OCI-LY3 (cell line): Measurements from ENCODE around the gene RORB.
A peak's percentile ranks its signal among the peaks of the same experiment; 100 is the strongest.

ENCODE experiments used
- H2AFZ ChIP-seq: fragments of 200-600, 300-600 bp; shearing (Covaris generic); 2 replicates; pipeline ENCODE4 v1.6.0; 2014; ENCODE audit warnings: antibody characterized with exemption, low read depth, low read length
- H3K27ac ChIP-seq: fragments of 200-600, 300-600 bp; sonication (generic); 2 replicates; pipeline ENCODE4 v1.5.1; 2014; ENCODE audit warnings: mild to moderate bottlenecking, low read length, moderate library complexity, mixed read lengths
- H3K27me3 ChIP-seq: fragments of 200-600, 300-600 bp; sonication (generic); 2 replicates; pipeline ENCODE4 v1.6.1; 2014; ENCODE audit warnings: low read depth, low read length, mixed read lengths
- H3K36me3 ChIP-seq: fragments of 200-600, 300-600 bp; sonication (generic); replicated peaks from 2 replicates; pipeline ENCODE3; 2014; ENCODE audit warnings: low read depth, low read length, mixed read lengths
- H3K4me1 ChIP-seq: fragments of 300-600, 200-600 bp; sonication (generic); 2 replicates; pipeline ENCODE4 v1.6.1; 2014; ENCODE audit warnings: low read length, mixed read lengths
- H3K4me2 ChIP-seq: fragments of 200-600, 300-600 bp; sonication (generic); 2 replicates; pipeline ENCODE4 v1.6.1; 2014; ENCODE audit warnings: low read length, mixed read lengths
- H3K4me3 ChIP-seq: fragments of 300-600, 200-600 bp; sonication (generic); 2 replicates; pipeline ENCODE4 v1.5.1; 2014; ENCODE audit warnings: antibody characterized with exemption, mild to moderate bottlenecking, low read length, moderate library complexity
- H3K79me2 ChIP-seq: fragments of 300-600, 200-600 bp; shearing (Covaris generic); 2 replicates; pipeline ENCODE4 v1.6.1; 2014; ENCODE audit warnings: mild to moderate bottlenecking, low read length, mixed read lengths
- H3K9ac ChIP-seq: fragments of 300-600, 200-600 bp; shearing (Covaris generic); 2 replicates; pipeline ENCODE4 v1.6.0; 2014; ENCODE audit warnings: mild to moderate bottlenecking, low read length, moderate library complexity
- H3K9me3 ChIP-seq: fragments of 200-600, 300-600 bp; shearing (Covaris generic); 2 replicates; pipeline ENCODE4 v1.6.1; 2014; ENCODE audit warnings: low read length, mixed read lengths; ENCODE audit not compliant: insufficient read depth
- H4K20me1 ChIP-seq: fragments of 200-600, 300-600 bp; sonication (generic); 2 replicates; pipeline ENCODE4 v1.6.1; 2016; ENCODE audit warnings: low read length, mixed read lengths; ENCODE audit not compliant: insufficient read depth
- CTCF ChIP-seq: fragments of 200-600, 300-600 bp; sonication (generic); IDR thresholded peaks from 2 replicates; pipeline ENCODE4 v1.5.1; 2014; ENCODE audit warnings: antibody characterized with exemption, low read length, low read depth
- EZH2phosphoT487 ChIP-seq: fragments of 200-600 bp; shearing (Covaris generic); IDR thresholded peaks from 2 replicates; pipeline ENCODE4 v1.6.1; 2018; ENCODE audit warnings: antibody characterized with exemption, mixed run types, low read depth

RORB gene

GRCh38 chr9:74697535-74697934 is 200.4 kb downstream of the RORB start:
- Histone ChIP-seq H3K27me3 (no peaks in the 10 kb centered on the region), H3K79me2 (no peaks in the 10 kb centered on the region), H3K4me1 (peaks cover 42% of the 10 kb centered on the region), H3K36me3 (no peaks in the 10 kb centered on the region), H3K4me2 (peak overlapping the region; percentile 58), H3K27ac (no peak overlapping the region; the same call in 1 of the 2 replicates), H3K4me3 (peak overlapping the region; percentile 21), H3K9ac (no peak overlapping the region), H4K20me1 (no peaks in the 10 kb centered on the region), H2AFZ (peak overlapping the region; percentile 70), H3K9me3 (no peaks in the 10 kb centered on the region)
- no peak for TF ChIP-seq EZH2phosphoT487
- no peak for TF ChIP-seq CTCF

GRCh38 chr9:74711341-74711740 is 214.2 kb downstream of the RORB start:
- Histone ChIP-seq H3K4me2 (no peak overlapping the region), H3K9ac (no peak overlapping the region), H2AFZ (no peak overlapping the region), H3K9me3 (no peaks in the 10 kb centered on the region), H3K27ac (no peak overlapping the region), H3K4me1 (no peaks in the 10 kb centered on the region), H3K79me2 (no peaks in the 10 kb centered on the region), H3K27me3 (0 out of 2 replicates have a peak, but pooled peaks cover 4% of the 10 kb centered on the region), H4K20me1 (no peaks in the 10 kb centered on the region), H3K36me3 (no peaks in the 10 kb centered on the region), H3K4me3 (no peak overlapping the region)
- no peak for TF ChIP-seq CTCF
- no peak for TF ChIP-seq EZH2phosphoT487

- no peaks in the 10 kb centered on the region for H3K36me3 ChIP-seq
- no peak overlapping the region for H3K9ac ChIP-seq
- H2AFZ ChIP-seq, result no peak overlapping the region
- no peak overlapping the region for H3K27ac ChIP-seq
- H3K4me3 ChIP-seq, result no peak overlapping the region
- H3K79me2 ChIP-seq, result no peaks in the 10 kb centered on the region
- no peaks in the 10 kb centered on the region for H3K4me1 ChIP-seq
- no peaks in the 10 kb centered on the region for H3K9me3 ChIP-seq
- H3K4me2 ChIP-seq, result no peak overlapping the region
- H3K27me3 ChIP-seq, result no peaks in the 10 kb centered on the region
- no peak for TF ChIP-seq CTCF
- no peak for TF ChIP-seq EZH2phosphoT487
- no peaks in the 10 kb centered on the region for H4K20me1 ChIP-seq
Observed at GRCh38 chr9:74718709-74719108, 221.6 kb downstream of the RORB start.

- no peak overlapping the region for H3K4me2 ChIP-seq
Observed at GRCh38 chr9:74719306-74719705, 222.2 kb downstream of the RORB start.

More at GRCh38 chr9:74719306-74719705, 222.2 kb downstream of the RORB start:
- H3K9ac ChIP-seq, result no peak overlapping the region
- H3K36me3 ChIP-seq, result no peaks in the 10 kb centered on the region
- H4K20me1 ChIP-seq, result no peaks in the 10 kb centered on the region
- H3K27ac ChIP-seq, result no peak overlapping the region
- no peaks in the 10 kb centered on the region for H3K79me2 ChIP-seq
- no peak for TF ChIP-seq CTCF
- no peak for TF ChIP-seq EZH2phosphoT487
- no peak overlapping the region for H3K4me3 ChIP-seq
- H3K27me3 ChIP-seq, result no peaks in the 10 kb centered on the region
- no peaks in the 10 kb centered on the region for H3K9me3 ChIP-seq
- H3K4me1 ChIP-seq, result no peaks in the 10 kb centered on the region
- no peak overlapping the region for H2AFZ ChIP-seq
